Mucosa of descending colon (tissue), 3 donors: ENCODE measurements around the gene COX7A2. TPM values are rescaled to one million over a fixed set of nuclear protein-coding genes. Genes with fewer than 3 reads are reported as not detected.
A peak's percentile ranks its signal among the peaks of the same experiment; 100 is the strongest.

ENCODE experiments used
- ATAC-seq: fragments of 200-7000 bp; cut with Tn5 transposase; one replicate; pipeline ENCODE4 v1.9.1; 2020; ENCODE audit warnings: mild to moderate bottlenecking, moderate library complexity
- DNase-seq, 3 donors: peaks; one replicate each; pipeline ENCODE4 v3.0.0-alpha.2; 2020
- H3K36me3 ChIP-seq: fragments of 200-600 bp; one replicate; pipeline ENCODE4 v1.8.0; 2021; ENCODE audit warnings: low read depth, mild to moderate bottlenecking
- H3K4me1 ChIP-seq: fragments of 200-600 bp; one replicate; pipeline ENCODE4 v1.8.0; 2021; ENCODE audit warnings: low read depth, mild to moderate bottlenecking
- H3K4me3 ChIP-seq: fragments of 200-600 bp; one replicate; pipeline ENCODE4 v1.8.0; 2021; ENCODE audit warnings: mild to moderate bottlenecking
- H3K9me3 ChIP-seq: fragments of 200-600 bp; one replicate; pipeline ENCODE4 v1.8.0; 2021; ENCODE audit warnings: mild to moderate bottlenecking
- CTCF ChIP-seq: fragments of 200-600 bp; IDR thresholded peaks from one replicate; pipeline ENCODE4 v1.8.0; 2022; ENCODE audit warnings: antibody characterized with exemption, mild to moderate bottlenecking
- intact Hi-C, 2 donors: fragments of 100-400 bp; cut with DNase I in 1 of 2; cut with micrococcal nuclease in 1 of 2; formaldehyde crosslinking; loops; one replicate each; pipeline versions ENCODE4 v1.11.0 to v1.11.1; 2022; cut with DNase I, micrococcal nuclease
- total RNA-seq, 3 donors: library from RNA; stranded (reverse); fragmentation: NEBNext Ultra II Directional in 2 of 3; extraction: Animal tissue kit (Norgen Biotek cat#: 25700) in 2 of 3; gene quantifications; one replicate each; pipeline versions ENCODE4 v1.2.1 to v1.2.4, GENCODE V29; 2021 to 2023
- donor health status: DM: no; HTN: no; CAD: no; lungs with moderate emphysema.
- donor health status: DM: no; HTN: no; CAD: no.
- donor health status: DM: no; HTN: yes; CAD: no.

The COX7A2 gene
- total RNA-seq, 3 donors from 2014 or later, result 493 to 721 (median 652) TPM

GRCh38 chr6:75283907-75284631 is 40.5 kb upstream of the COX7A2 start:
- Histone ChIP-seq H3K36me3 (no peaks in the 10 kb centered on the region), H3K4me3 (peak overlapping the region; percentile 57), H3K9me3 (no peaks in the 10 kb centered on the region), H3K4me1 (peaks cover 23% of the 10 kb centered on the region)
- no peak for TF ChIP-seq CTCF
- intact Hi-C loops, result no loop called here
- peak in 1 of 3 donors; percentile 38 for DNase-seq
- ATAC-seq, result peak; percentile 51

GRCh38 chr6:75282706-75283105 is 39.1 kb upstream of the COX7A2 start:
- H3K9me3 ChIP-seq, result no peaks in the 10 kb centered on the region
- intact Hi-C loops, result no loop called here

GRCh38 chr6:75281653-75282052 is 38.1 kb upstream of the COX7A2 start:
- no peak for DNase-seq
- H3K4me3 ChIP-seq, result no peak overlapping the region
- H3K4me1 ChIP-seq, result peaks cover 23% of the 10 kb centered on the region
- no peaks in the 10 kb centered on the region for H3K9me3 ChIP-seq
- intact Hi-C loops, result no loop called here
- no peaks in the 10 kb centered on the region for H3K36me3 ChIP-seq
- ATAC-seq, result no peak
- no peak for TF ChIP-seq CTCF

More at GRCh38 chr6:75282706-75283105, 39.1 kb upstream of the COX7A2 start:
- no peaks in the 10 kb centered on the region for H3K36me3 ChIP-seq
- DNase-seq, result no peak
- TF ChIP-seq CTCF, result no peak
- peaks cover 23% of the 10 kb centered on the region for H3K4me1 ChIP-seq
- ATAC-seq, result no peak
- H3K4me3 ChIP-seq, result no peak overlapping the region

- ATAC-seq, result no peak
- no peak overlapping the region for H3K4me3 ChIP-seq
Measured at GRCh38 chr6:75280131-75280855, 36.7 kb upstream of the COX7A2 start.

GRCh38 chr6:75279418-75279817 is 35.8 kb upstream of the COX7A2 start:
- ATAC-seq (no peak), DNase-seq (no peak)
- Histone ChIP-seq H3K36me3 (no peaks in the 10 kb centered on the region), H3K9me3 (no peaks in the 10 kb centered on the region), H3K4me3 (no peak overlapping the region), H3K4me1 (peaks cover 16% of the 10 kb centered on the region)
- TF ChIP-seq CTCF, result no peak
- intact Hi-C loops, result no loop called here

More at GRCh38 chr6:75280131-75280855, 36.7 kb upstream of the COX7A2 start:
- Histone ChIP-seq H3K4me1 (peaks cover 16% of the 10 kb centered on the region), H3K36me3 (no peaks in the 10 kb centered on the region), H3K9me3 (no peaks in the 10 kb centered on the region)
- DNase-seq, result no peak
- TF ChIP-seq CTCF, result no peak
- intact Hi-C loops, result no loop called here
